GM12878 (cell line): ENCODE measurements around the gene SRBD1. TPM values are rescaled to one million over a fixed set of nuclear protein-coding genes. Genes with fewer than 3 reads are reported as not detected.

Source experiments
- CHD2 ChIP-seq: IDR thresholded peaks from 2 replicates; pipeline ENCODE4 v1.6.1; 2011; ENCODE audit warnings: low read depth, low read length, improper control_type of control experiment, borderline replicate concordance
- CREB1 ChIP-seq: IDR thresholded peaks from 2 replicates; pipeline ENCODE4 v1.6.1; 2012; ENCODE audit warnings: low read depth, mild to moderate bottlenecking, inconsistent platforms
- CUX1 ChIP-seq: IDR thresholded peaks from 2 replicates; pipeline ENCODE4 v1.6.1; 2012; ENCODE audit warnings: improper control_type of control experiment, low read depth, low read length; ENCODE audit not compliant: insufficient replicate concordance
- DPF2 ChIP-seq: fragments of 450-650 bp; IDR thresholded peaks from 2 replicates; pipeline ENCODE4 v1.6.1; 2017; ENCODE audit warnings: mild to moderate bottlenecking
- E2F8 ChIP-seq: fragments of 450-650 bp; IDR thresholded peaks from 2 replicates; pipeline ENCODE4 v1.6.1; 2018; ENCODE audit warnings: mild to moderate bottlenecking, low read depth, moderate library complexity; ENCODE audit not compliant: partially characterized antibody
- EP300 ChIP-seq, 2 experiments: fragments of 150-350 bp in 1 of 2; IDR thresholded peaks; 2 replicates each; pipeline ENCODE4 v1.6.1; 2011 to 2012; ENCODE audit warnings: low read depth in 2 of 2, low read length in 2 of 2, borderline replicate concordance in 1 of 2, improper control_type of control experiment in 1 of 2, inconsistent platforms in 1 of 2; ENCODE audit not compliant: control insufficient read depth in 1 of 2
- ETV6 ChIP-seq, 2 experiments: fragments of 450-650 bp in 1 of 2; IDR thresholded peaks in 1 of 2; conservative IDR thresholded peaks in 1 of 2; 2 replicates each; pipeline ENCODE4 v1.6.1; 2014; ENCODE audit warnings: antibody characterized with exemption in 1 of 2, borderline replicate concordance in 1 of 2, low read depth in 1 of 2, mild to moderate bottlenecking in 1 of 2, moderate library complexity in 1 of 2
- GABPA ChIP-seq: IDR thresholded peaks from 2 replicates; pipeline ENCODE4 v1.6.1; 2014; ENCODE audit warnings: antibody characterized with exemption, low read depth, mild to moderate bottlenecking, inconsistent platforms
- HDGF ChIP-seq: fragments of 450-650 bp; IDR thresholded peaks from 2 replicates; pipeline ENCODE4 v1.6.1; 2016; ENCODE audit warnings: antibody characterized with exemption
- IKZF1 ChIP-seq: fragments of 450-650 bp; conservative IDR thresholded peaks from 2 replicates; pipeline ENCODE4 v1.6.1; 2017; ENCODE audit warnings: antibody characterized with exemption, mild to moderate bottlenecking
- JUNB ChIP-seq: IDR thresholded peaks from 2 replicates; pipeline ENCODE4 v1.6.1; 2016; ENCODE audit warnings: antibody characterized with exemption, mild to moderate bottlenecking
- MEF2A ChIP-seq: IDR thresholded peaks from 2 replicates; pipeline ENCODE4 v1.6.1; 2011; ENCODE audit warnings: low read depth, mild to moderate bottlenecking, low read length, moderate library complexity; ENCODE audit not compliant: insufficient read depth
- MTA2 ChIP-seq: fragments of 450-650 bp; IDR thresholded peaks from 2 replicates; pipeline ENCODE4 v1.6.1; 2016; ENCODE audit warnings: low read depth, mild to moderate bottlenecking, moderate library complexity
- NBN ChIP-seq: fragments of 450-650 bp; IDR thresholded peaks from 2 replicates; pipeline ENCODE4 v1.6.1; 2016
- NRF1 ChIP-seq: conservative IDR thresholded peaks from 2 replicates; pipeline ENCODE4 v1.6.1; 2011; ENCODE audit warnings: mild to moderate bottlenecking, low read depth, low read length, improper control_type of control experiment
- POLR2A ChIP-seq: IDR thresholded peaks from 2 replicates; pipeline ENCODE4 v1.6.1; 2011; ENCODE audit warnings: low read depth, mild to moderate bottlenecking, low read length
- RBBP5 ChIP-seq: fragments of 200-600 bp; sonication (generic); conservative IDR thresholded peaks from 2 replicates; pipeline ENCODE4 v1.6.1; 2016
- RFX5 ChIP-seq: IDR thresholded peaks from 2 replicates; pipeline ENCODE4 v1.6.1; 2011; ENCODE audit warnings: low read depth, low read length, improper control_type of control experiment
- TARDBP ChIP-seq: IDR thresholded peaks from 2 replicates; pipeline ENCODE4 v1.6.1; 2016; ENCODE audit warnings: borderline replicate concordance
- TBL1XR1 ChIP-seq: IDR thresholded peaks from 2 replicates; pipeline ENCODE4 v1.6.1; 2012; ENCODE audit warnings: low read depth, low read length, improper control_type of control experiment
- ZNF24 ChIP-seq: fragments of 450-650 bp; IDR thresholded peaks from 2 replicates; pipeline ENCODE4 v1.6.1; 2017; ENCODE audit warnings: antibody characterized with exemption, mild to moderate bottlenecking
- polyA plus RNA-seq, 11 experiments: library from polyadenylated mRNA; depleted of rRNA in 4 of 11; unstranded in 6 of 11; stranded (reverse) in 5 of 11; fragments of >200 nt; fragmentation: Nextera tagmentation in 4 of 11; fragmentation: Illumina TruSeq in 1 of 11; extraction: Ambion mirVana in 4 of 11; extraction: Trizol in 1 of 11; gene quantifications; 1 replicate in 1 of 11; 2 replicates in 10 of 11; pipeline versions ENCODE4 v1.2.1 to v1.2.3, GENCODE V29; 2011 to 2016; ENCODE audit warnings: inconsistent platforms in 2 of 11, missing spikeins in 2 of 11, low read depth in 1 of 11
- total RNA-seq, 4 experiments: library from RNA; depleted of rRNA in 3 of 4; stranded (reverse); fragments of >200 nt in 3 of 4; fragmentation: Illumina TruSeq in 1 of 4; extraction: Trizol in 1 of 4; gene quantifications; 2 replicates each; pipeline versions ENCODE4 v1.2.1 to v1.2.3, GENCODE V29; 2013 to 2021

The SRBD1 gene
- total and polyA plus RNA-seq, 10 of the 15 experiments (the other 5 are each of a cell fraction or from before 2014, with no cell fraction given), result 9.7 to 33.1 (median 20.1) TPM

- TF ChIP-seq CUX1 (no peak), RFX5 (0 out of 2 replicates have a peak, but pooled peaks have one; percentile 24), MEF2A (peak; percentile 64; the same call in 1 of the 2 replicates), IKZF1 (peak; percentile 94), DPF2 (peak; percentile 91), ETV6 (conservative IDR thresholded peaks at IDR 0.05 in 1 of 2, IDR thresholded peaks at IDR 0.05 in 1 of 2; ENCODE audit: borderline replicate concordance in 1 of 2, low read depth in 1 of 2) (peak in 1 of 2 experiments; percentile 95; a peak in 2 of 4 replicates), HDGF (peak; percentile 70; the same call in 1 of the 2 replicates), E2F8 (peak; percentile 56), POLR2A (peak; percentile 85), CREB1 (peak; percentile 94), NBN (peak; percentile 97), JUNB (no peak), RBBP5 (no peak), GABPA (peak; percentile 74), CHD2 (peak; percentile 31; the same call in 1 of the 2 replicates), MTA2 (peak; percentile 48; the same call in 1 of the 2 replicates), EP300 (IDR thresholded peaks at IDR 0.05; ENCODE audit: borderline replicate concordance in 1 of 2, control insufficient read depth in 1 of 2, low read depth in 2 of 2, low read length in 2 of 2) (peak; percentile 56 to 69; a peak in 1 of 4 replicates), TBL1XR1 (no peak), ZNF24 (0 out of 2 replicates have a peak, but pooled peaks have one; percentile 29), NRF1 (peak; percentile 23; the same call in 1 of the 2 replicates), TARDBP (peak; percentile 67; the same call in 1 of the 2 replicates)
Measured at GRCh38 chr2:45650851-45651414, 39.9 kb upstream of the SRBD1 start (continued).
